Adipocyte (in vitro differentiated cells): Measurements from ENCODE around the gene SCAP.
"Not testable (repeated sequence)": the region's sequence is repeated elsewhere in the genome, so short reads cannot be mapped to it uniquely, and the experiment has no call there.

Experiments used
- DNase-seq: peaks from one replicate; pipeline ENCODE4 v3.0.0-alpha.2; 2015; ENCODE audit warnings: low read depth
- H3K27me3 ChIP-seq: replicated peaks from 2 replicates; pipeline ENCODE4 v1.7.0; 2013; ENCODE audit warnings: mild to moderate bottlenecking, low read length, moderate library complexity; ENCODE audit not compliant: control insufficient read depth, insufficient read depth
- H3K36me3 ChIP-seq: 2 replicates; pipeline ENCODE4 v1.7.0; 2013; ENCODE audit warnings: low read length, mild to moderate bottlenecking, moderate library complexity; ENCODE audit not compliant: control insufficient read depth, insufficient read depth, severe bottlenecking
- H3K4me1 ChIP-seq: 2 replicates; pipeline ENCODE4 v1.7.0; 2013; ENCODE audit warnings: mild to moderate bottlenecking, low read length, moderate library complexity; ENCODE audit not compliant: control insufficient read depth, insufficient read depth
- H3K4me3 ChIP-seq: 2 replicates; pipeline ENCODE4 v1.7.0; 2013; ENCODE audit warnings: mild to moderate bottlenecking, low read length, moderate library complexity
- H3K9ac ChIP-seq: 2 replicates; pipeline ENCODE4 v1.7.0; 2013; ENCODE audit warnings: mild to moderate bottlenecking, low read length, moderate library complexity
- H3K9me3 ChIP-seq: 2 replicates; pipeline ENCODE4 v1.7.0; 2013; ENCODE audit warnings: mild to moderate bottlenecking, low read length, moderate library complexity; ENCODE audit not compliant: control insufficient read depth

The SCAP gene

GRCh38 chr3:47370887-47371697, 104.6 kb downstream of the SCAP start:
- peaks cover 16% of the 10 kb centered on the region for H3K4me1 ChIP-seq
- no peaks in the 10 kb centered on the region for H3K36me3 ChIP-seq
- H3K4me3 ChIP-seq: no peak overlapping the region
- peak; percentile 46 for DNase-seq
- H3K9me3 ChIP-seq: no peaks in the 10 kb centered on the region
- H3K9ac ChIP-seq: no peak overlapping the region
- peaks cover 8% of the 10 kb centered on the region for H3K27me3 ChIP-seq

GRCh38 chr3:47370020-47370419, 105.7 kb downstream of the SCAP start:
- H3K36me3 ChIP-seq, H3K9me3 ChIP-seq, DNase-seq, H3K27me3 ChIP-seq, H3K9ac ChIP-seq, H3K4me3 ChIP-seq: not testable (repeated sequence)
- H3K4me1 ChIP-seq: peaks cover 25% of the 10 kb centered on the region

- H3K36me3 ChIP-seq: no peaks in the 10 kb centered on the region
- H3K27me3 ChIP-seq: peaks cover 8% of the 10 kb centered on the region
- no peaks in the 10 kb centered on the region for H3K9me3 ChIP-seq
- peaks cover 22% of the 10 kb centered on the region for H3K4me1 ChIP-seq
- no peak overlapping the region for H3K9ac ChIP-seq
- no peak overlapping the region for H3K4me3 ChIP-seq
- no peak for DNase-seq
Observed at GRCh38 chr3:47367631-47368030, 108.1 kb downstream of the SCAP start.

- Histone ChIP-seq H3K9ac (no peak overlapping the region), H3K9me3 (no peaks in the 10 kb centered on the region), H3K4me3 (no peak overlapping the region), H3K4me1 (peaks cover 14% of the 10 kb centered on the region), H3K36me3 (no peaks in the 10 kb centered on the region), H3K27me3 (peaks cover 8% of the 10 kb centered on the region)
- DNase-seq: no peak
Observed at GRCh38 chr3:47366833-47367232, 108.9 kb downstream of the SCAP start.

GRCh38 chr3:47365213-47366153, 110.3 kb downstream of the SCAP start:
- no peak overlapping the region for H3K4me3 ChIP-seq
- DNase-seq: peak; percentile 73
- H3K27me3 ChIP-seq: peaks cover 8% of the 10 kb centered on the region

More at GRCh38 chr3:47365213-47366153, 110.3 kb downstream of the SCAP start:
- peaks cover under 1% of the 10 kb centered on the region for H3K9me3 ChIP-seq
- peaks cover 9% of the 10 kb centered on the region for H3K4me1 ChIP-seq
- H3K9ac ChIP-seq: no peak overlapping the region
- H3K36me3 ChIP-seq: no peaks in the 10 kb centered on the region
